Type B pancreatic cell (in vitro differentiated cells): ENCODE results near the gene TRAPPC3. TPM values are rescaled to one million over a fixed set of nuclear protein-coding genes. Genes with fewer than 3 reads are reported as not detected.

ENCODE experiments used
- DNase-seq: peaks from one replicate; pipeline ENCODE4 v3.0.0; 2021; ENCODE audit warnings: mixed read lengths; ENCODE audit not compliant: unreplicated experiment; ENCODE audit errors: extremely low spot score
- H3K27ac Mint-ChIP-seq: 2 replicates; pipeline ENCODE4 v1.8.0; 2021; ENCODE audit warnings: mild to moderate bottlenecking, mixed read lengths
- H3K27me3 Mint-ChIP-seq: 2 replicates; pipeline ENCODE4 v1.8.0; 2021; ENCODE audit warnings: mixed read lengths
- H3K36me3 Mint-ChIP-seq: 2 replicates; pipeline ENCODE4 v1.8.0; 2021; ENCODE audit warnings: mixed read lengths
- H3K4me1 Mint-ChIP-seq: one replicate; pipeline ENCODE4 v1.8.0; 2021; ENCODE audit warnings: mixed read lengths; ENCODE audit not compliant: unreplicated experiment
- H3K4me3 Mint-ChIP-seq: 2 replicates; pipeline ENCODE4 v1.8.0; 2021; ENCODE audit warnings: mild to moderate bottlenecking, mixed read lengths
- H3K9me3 Mint-ChIP-seq: 2 replicates; pipeline ENCODE4 v1.8.0; 2021; ENCODE audit warnings: mixed read lengths
- CTCF ChIP-seq: fragments of 200-600 bp; sonication (generic); conservative IDR thresholded peaks from 2 replicates; pipeline ENCODE4 v1.5.0; 2021; ENCODE audit warnings: antibody characterized with exemption, mild to moderate bottlenecking
- total RNA-seq: library from RNA; stranded (reverse); gene quantifications from 2 replicates; pipeline ENCODE4 v1.2.1, GENCODE V29; 2021; ENCODE audit warnings: low replicate concordance

The TRAPPC3 gene
- total RNA-seq, 1 donor from 2014 or later = 63.4 TPM

- Mint-ChIP-seq H3K9me3 (no peaks in the 10 kb centered on the region), H3K36me3 (peaks cover 5% of the 10 kb centered on the region), H3K4me1 (peaks cover 16% of the 10 kb centered on the region), H3K4me3 (no peak overlapping the region), H3K27me3 (no peaks in the 10 kb centered on the region), H3K27ac (no peak overlapping the region)
- no peak for TF ChIP-seq CTCF
- DNase-seq = no peak
Observed at GRCh38 chr1:36092798-36093185, 56.5 kb downstream of the TRAPPC3 start.

GRCh38 chr1:36092166-36092797, 57.0 kb downstream of the TRAPPC3 start:
- Mint-ChIP-seq H3K9me3 (no peaks in the 10 kb centered on the region), H3K4me3 (no peak overlapping the region), H3K27me3 (no peaks in the 10 kb centered on the region), H3K4me1 (peaks cover 16% of the 10 kb centered on the region), H3K27ac (no peak overlapping the region), H3K36me3 (peaks cover 5% of the 10 kb centered on the region)
- TF ChIP-seq CTCF = no peak
- DNase-seq = no peak

- no peak for TF ChIP-seq CTCF
- H3K27ac Mint-ChIP-seq = peak overlapping the region; percentile 46
- peaks cover 5% of the 10 kb centered on the region for H3K36me3 Mint-ChIP-seq
- no peaks in the 10 kb centered on the region for H3K27me3 Mint-ChIP-seq
- no peaks in the 10 kb centered on the region for H3K9me3 Mint-ChIP-seq
- H3K4me1 Mint-ChIP-seq = peaks cover 15% of the 10 kb centered on the region
- no peak for DNase-seq
- peak overlapping the region; percentile 44 for H3K4me3 Mint-ChIP-seq
Observed at GRCh38 chr1:36091698-36092097, 57.6 kb downstream of the TRAPPC3 start.

GRCh38 chr1:36091141-36091540, 58.1 kb downstream of the TRAPPC3 start:
- Mint-ChIP-seq H3K9me3 (no peaks in the 10 kb centered on the region), H3K27me3 (no peaks in the 10 kb centered on the region), H3K27ac (no peak overlapping the region), H3K4me1 (peaks cover 10% of the 10 kb centered on the region), H3K36me3 (peaks cover 5% of the 10 kb centered on the region), H3K4me3 (no peak overlapping the region)
- no peak for TF ChIP-seq CTCF
- no peak for DNase-seq

- no peak for TF ChIP-seq CTCF
- Mint-ChIP-seq H3K36me3 (peaks cover 5% of the 10 kb centered on the region), H3K27me3 (no peaks in the 10 kb centered on the region), H3K4me3 (peak overlapping the region; percentile 94), H3K9me3 (no peaks in the 10 kb centered on the region), H3K27ac (peak overlapping the region; percentile 93), H3K4me1 (peaks cover 10% of the 10 kb centered on the region)
- DNase-seq = no peak
Observed at GRCh38 chr1:36089393-36090121, 59.7 kb downstream of the TRAPPC3 start.
